Astrocyte (in vitro differentiated cells and primary cell): ENCODE measurements around the gene TCTA.

Experiments used
- CTCF ChIP-seq: IDR thresholded peaks from 2 replicates; pipeline ENCODE4 v1.5.1; 2011; ENCODE audit warnings: low read depth, mild to moderate bottlenecking, inconsistent platforms, low read length, moderate library complexity; ENCODE audit not compliant: insufficient read depth
- EZH2 ChIP-seq: IDR thresholded peaks from 2 replicates; pipeline ENCODE4 v1.6.1; 2012; ENCODE audit warnings: mild to moderate bottlenecking, low read length, inconsistent platforms; ENCODE audit not compliant: insufficient read depth

GRCh38 chr3:49403891-49404290 lies 8.3 kb upstream of the TCTA start:
- no peak for TF ChIP-seq CTCF
- no peak for TF ChIP-seq EZH2
